ENCODE data around the gene ANO5.
"Not testable (repeated sequence)": the region's sequence is repeated elsewhere in the genome, so short reads cannot be mapped to it uniquely, and the experiment has no call there.

Gene ANO5

DNA sequence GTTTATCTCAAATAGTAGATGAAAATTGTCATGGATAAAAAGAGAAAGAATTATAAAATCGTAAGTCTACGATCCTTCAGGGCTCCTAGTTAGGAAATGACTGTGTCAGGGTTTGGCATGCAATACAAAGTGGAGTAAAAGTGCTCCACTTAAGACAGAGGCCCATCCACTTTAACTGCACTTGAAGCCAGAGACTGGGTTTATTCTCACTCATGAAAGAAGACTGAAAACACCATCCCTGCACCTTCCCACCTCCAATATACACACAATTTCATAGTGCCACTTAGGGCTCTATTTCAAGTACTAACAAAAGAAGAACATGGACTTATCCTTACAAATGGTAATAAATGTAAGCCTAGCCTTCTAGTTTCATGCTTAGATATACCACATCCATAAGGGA, 70.7 kb downstream of the ANO5 start:
- no peak overlapping the region for H3K4me3 ChIP-seq (ENCODE audit: low read depth, low read length)
- TF ChIP-seq, protein P1, sequence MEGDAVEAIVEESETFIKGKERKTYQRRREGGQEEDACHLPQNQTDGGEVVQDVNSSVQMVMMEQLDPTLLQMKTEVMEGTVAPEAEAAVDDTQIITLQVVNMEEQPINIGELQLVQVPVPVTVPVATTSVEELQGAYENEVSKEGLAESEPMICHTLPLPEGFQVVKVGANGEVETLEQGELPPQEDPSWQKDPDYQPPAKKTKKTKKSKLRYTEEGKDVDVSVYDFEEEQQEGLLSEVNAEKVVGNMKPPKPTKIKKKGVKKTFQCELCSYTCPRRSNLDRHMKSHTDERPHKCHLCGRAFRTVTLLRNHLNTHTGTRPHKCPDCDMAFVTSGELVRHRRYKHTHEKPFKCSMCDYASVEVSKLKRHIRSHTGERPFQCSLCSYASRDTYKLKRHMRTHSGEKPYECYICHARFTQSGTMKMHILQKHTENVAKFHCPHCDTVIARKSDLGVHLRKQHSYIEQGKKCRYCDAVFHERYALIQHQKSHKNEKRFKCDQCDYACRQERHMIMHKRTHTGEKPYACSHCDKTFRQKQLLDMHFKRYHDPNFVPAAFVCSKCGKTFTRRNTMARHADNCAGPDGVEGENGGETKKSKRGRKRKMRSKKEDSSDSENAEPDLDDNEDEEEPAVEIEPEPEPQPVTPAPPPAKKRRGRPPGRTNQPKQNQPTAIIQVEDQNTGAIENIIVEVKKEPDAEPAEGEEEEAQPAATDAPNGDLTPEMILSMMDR (conservative IDR thresholded peaks at IDR 0.05; ENCODE audit: low read depth, low read length), result no peak
- DNase-seq (ENCODE audit: low read depth), result no peak

DNA sequence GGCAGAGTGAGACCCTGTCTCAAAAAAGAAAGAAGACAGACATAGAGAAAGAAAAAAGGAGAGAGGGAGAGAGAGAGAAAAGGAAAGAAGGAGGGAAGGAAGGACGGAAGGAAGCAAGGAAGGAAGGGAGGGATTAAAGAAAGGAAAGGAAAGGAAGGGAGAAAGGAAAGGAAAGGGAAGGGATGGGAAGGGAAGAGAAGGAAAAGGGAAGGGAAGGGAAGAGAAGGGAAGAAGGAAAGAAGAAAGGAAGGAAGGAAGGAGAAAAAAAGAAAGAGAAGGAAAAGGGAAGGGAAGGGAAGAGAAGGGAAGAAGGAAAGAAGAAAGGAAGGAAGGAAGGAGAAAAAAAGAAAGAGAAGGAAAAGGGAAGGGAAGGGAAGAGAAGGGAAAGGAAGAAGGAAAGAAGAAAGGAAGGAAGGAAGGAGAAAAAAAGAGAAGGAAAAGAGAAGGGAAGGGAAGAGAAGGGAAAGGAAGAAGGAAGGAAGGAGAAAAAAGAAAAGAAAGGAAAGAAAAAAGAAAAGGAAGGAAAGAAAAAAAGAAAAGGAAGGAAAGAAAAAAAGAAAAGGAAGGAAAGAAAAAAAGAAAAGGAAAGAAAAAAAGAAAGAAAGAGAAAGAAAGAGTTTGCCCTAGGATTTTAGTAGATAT, 76.2 kb downstream of the ANO5 start:
- DNase-seq (ENCODE audit: low read depth); H3K4me3 ChIP-seq (ENCODE audit: low read depth, low read length): not testable (repeated sequence)

DNA sequence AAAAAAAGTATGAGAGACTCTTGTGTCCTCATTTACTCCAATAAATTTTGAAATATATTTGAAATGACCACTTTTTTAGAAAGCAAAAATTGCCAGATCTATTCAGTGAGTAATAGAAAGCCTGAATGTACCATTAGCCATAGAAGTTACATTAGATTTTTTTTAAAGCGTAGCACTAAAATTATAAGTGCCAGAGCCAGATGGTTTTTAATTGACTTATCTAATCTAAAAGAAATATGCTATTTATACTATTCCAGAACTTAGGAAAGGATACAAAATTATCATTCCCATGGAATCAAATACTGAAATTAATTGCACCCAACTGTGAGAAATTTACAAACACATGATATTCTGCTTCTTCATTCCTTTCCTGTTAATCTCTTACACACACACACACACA, 80.9 kb downstream of the ANO5 start:
- no peak for DNase-seq (ENCODE audit: low read depth)
- no peak overlapping the region for H3K4me3 ChIP-seq (ENCODE audit: low read depth, low read length)
- TF ChIP-seq, protein P1 (conservative IDR thresholded peaks at IDR 0.05; ENCODE audit: low read depth, low read length), result no peak

DNA sequence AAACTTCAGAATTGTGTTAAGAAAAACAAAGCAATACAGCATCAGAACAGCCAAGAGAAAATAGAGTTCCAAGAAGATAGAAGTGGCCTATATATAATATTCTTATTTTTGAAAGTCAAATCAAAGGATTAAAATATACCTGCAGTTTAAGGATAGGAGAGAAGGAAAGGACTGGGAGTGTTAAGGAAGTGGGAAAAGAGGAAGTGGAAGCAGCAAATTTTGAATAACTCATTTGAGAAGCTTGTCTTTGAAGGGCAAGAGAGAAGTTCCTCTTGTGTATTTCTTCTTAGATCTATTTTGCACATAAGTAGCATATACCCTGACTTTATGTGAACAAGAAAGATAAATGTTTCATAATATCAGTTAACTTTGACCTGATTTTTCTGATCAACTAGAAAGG, 82.7 kb downstream of the ANO5 start:
- TF ChIP-seq, protein P1 (conservative IDR thresholded peaks at IDR 0.05; ENCODE audit: low read depth, low read length), result no peak
- H3K4me3 ChIP-seq (ENCODE audit: low read depth, low read length), result no peak overlapping the region
- DNase-seq (ENCODE audit: low read depth), result no peak

DNA sequence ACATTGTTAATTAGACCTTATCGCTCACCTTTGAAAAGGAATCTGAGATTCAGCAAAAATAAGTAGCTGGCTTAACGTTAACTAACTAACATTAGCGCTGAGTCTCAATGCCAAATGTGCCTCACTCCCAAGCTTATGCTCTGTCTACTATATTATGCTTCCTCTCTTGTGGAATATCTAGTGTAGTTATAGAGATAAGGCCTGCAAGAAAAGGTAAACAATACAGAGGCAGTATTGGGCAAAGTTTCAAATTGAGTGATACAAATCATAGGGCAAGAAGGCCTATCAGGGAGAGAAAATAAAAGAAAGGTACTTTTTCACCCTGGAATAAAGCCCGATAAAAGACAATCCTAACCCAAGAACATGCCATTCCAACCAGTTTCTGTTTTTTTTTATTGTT, 83.7 kb downstream of the ANO5 start:
- no peak overlapping the region for H3K4me3 ChIP-seq (ENCODE audit: low read depth, low read length)
- no peak for DNase-seq (ENCODE audit: low read depth)
- TF ChIP-seq, protein P1 (conservative IDR thresholded peaks at IDR 0.05; ENCODE audit: low read depth, low read length), result no peak

DNA sequence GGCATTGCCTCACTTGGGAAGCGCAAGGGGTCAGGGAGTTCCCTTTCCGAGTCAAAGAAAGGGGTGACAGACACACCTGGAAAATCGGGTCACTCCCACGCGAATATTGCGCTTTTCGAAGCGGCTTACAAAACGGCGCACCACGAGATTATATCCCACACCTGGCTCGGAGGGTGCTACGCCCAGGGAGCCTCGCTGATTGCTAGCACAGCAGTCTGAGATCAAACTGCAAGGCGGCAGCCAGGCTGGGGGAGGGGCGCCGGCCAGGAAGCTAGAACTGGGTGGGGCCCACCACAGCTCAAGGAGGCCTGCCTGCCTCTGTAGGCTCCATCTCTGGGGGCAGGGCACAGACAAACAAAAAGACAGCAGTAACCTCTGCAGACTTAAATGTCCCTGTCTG, 92.1 kb downstream of the ANO5 start:
- DNase-seq (ENCODE audit: low read depth); H3K4me3 ChIP-seq (ENCODE audit: low read depth, low read length): not testable (repeated sequence)

DNA sequence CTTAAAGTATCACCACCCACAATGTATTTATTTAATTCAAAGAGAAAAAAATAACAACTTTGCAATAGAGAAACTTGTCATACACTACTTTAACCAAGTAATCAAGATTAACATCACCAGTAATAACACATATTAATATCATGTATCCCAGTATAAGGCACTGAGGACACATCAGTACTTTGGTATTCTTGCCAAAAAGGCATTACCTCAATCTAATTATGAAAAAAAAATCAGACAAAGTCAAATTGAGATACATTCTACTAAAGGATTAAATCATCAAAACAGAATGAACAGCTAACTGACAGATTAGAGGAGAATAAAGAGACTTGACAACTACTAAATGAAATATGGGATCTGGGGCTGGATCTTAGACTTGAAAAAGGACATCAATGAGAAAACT, 109.5 kb downstream of the ANO5 start:
- DNase-seq (ENCODE audit: low read depth), result no peak
- TF ChIP-seq, protein P1 (conservative IDR thresholded peaks at IDR 0.05; ENCODE audit: low read depth, low read length), result no peak
- no peak overlapping the region for H3K4me3 ChIP-seq (ENCODE audit: low read depth, low read length)

DNA sequence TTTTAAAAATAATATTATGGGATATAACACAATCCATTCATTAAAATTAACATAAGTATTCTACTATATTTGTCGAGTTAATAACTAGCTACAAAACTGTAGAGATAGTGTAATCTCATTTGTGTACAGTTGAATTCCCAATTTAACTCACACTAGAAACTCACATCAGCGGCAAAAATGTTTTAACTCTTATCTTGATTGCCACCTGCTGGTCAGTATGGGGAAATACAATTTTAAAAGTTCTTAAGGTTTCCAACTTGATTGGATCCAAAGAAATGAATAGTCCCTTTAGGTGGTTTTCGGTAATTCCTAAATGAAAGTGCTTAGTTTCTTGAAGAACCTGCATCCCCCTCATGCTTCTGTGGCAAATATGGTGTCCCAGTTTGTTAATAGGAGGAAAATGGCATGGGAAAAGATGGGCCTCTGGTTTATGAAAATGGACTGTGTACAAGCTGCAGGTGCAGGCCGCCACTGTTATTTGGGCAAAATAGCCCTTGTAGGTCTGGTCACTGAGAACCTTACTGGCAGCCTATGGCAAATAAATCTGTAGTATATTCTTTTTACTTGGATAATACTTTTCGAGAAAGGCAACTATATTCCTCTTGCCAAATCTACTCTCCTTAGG, 111.6 kb downstream of the ANO5 start:
- peak; percentile 53 for DNase-seq (ENCODE audit: low read depth)
- H3K4me3 ChIP-seq (ENCODE audit: low read depth, low read length), result no peak overlapping the region
- TF ChIP-seq, protein P1 (conservative IDR thresholded peaks at IDR 0.05; ENCODE audit: low read depth, low read length), result peak; percentile 53
